ENCODE data around the gene MAPK7.
"Not testable (repeated sequence)": the region's sequence is repeated elsewhere in the genome, so short reads cannot be mapped to it uniquely, and the experiment has no call there.

The MAPK7 gene

DNA sequence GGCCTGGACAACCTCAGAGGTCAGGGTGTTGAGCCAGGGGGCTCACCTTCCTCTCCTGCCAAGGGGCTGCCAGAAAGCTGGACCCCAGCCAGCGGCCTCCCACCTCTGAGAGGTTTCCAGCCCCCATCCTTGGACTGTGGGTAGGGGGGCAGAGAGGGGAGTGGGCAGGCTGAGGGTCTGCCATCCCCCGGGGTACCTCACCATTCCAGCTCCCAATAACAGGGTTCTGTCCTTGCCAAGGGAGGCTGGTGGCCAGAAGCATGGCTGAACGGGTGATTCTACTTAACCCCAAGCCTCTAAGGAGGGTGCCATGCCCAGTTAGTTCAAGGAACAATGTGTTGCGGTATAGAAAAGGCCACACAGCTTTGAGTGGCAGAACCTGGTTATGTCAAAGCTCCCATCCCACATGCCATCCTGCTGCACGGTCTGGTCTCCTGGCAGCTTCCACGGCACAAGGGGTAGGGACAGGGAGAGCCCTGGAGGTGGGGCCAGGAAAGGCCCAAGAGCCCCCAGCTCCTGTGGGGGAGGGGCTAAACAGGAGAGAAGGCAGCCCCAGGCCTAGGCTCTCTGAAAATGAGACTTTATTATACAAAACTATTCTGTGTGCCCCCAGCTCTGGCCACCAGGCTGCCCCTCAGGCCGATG is 35.6 kb upstream of the MAPK7 start:
- in situ Hi-C loops (cut with HindIII; ENCODE audit: low sequenced_read_pairs), result no loop called here

DNA sequence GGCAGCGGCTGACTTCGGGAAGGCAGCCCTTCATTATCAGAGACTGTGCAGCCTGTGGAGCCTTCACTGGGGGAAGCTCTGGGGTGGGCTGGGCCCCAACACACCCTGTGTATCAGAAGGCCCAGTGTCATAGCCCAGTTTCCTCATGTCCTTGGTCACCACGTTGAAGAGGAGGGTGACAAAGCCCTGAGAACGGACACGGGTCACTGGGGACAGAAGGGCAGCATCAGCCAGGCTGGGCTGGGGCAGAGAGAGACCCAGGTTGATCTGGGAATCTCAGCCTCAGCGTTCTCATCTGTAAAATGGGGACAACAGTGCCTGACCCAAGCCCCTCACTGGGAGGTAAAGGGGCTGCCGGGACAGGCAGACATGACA is 35.1 kb upstream of the MAPK7 start:
- in situ Hi-C loops (cut with HindIII; ENCODE audit: low sequenced_read_pairs), result no loop called here

DNA sequence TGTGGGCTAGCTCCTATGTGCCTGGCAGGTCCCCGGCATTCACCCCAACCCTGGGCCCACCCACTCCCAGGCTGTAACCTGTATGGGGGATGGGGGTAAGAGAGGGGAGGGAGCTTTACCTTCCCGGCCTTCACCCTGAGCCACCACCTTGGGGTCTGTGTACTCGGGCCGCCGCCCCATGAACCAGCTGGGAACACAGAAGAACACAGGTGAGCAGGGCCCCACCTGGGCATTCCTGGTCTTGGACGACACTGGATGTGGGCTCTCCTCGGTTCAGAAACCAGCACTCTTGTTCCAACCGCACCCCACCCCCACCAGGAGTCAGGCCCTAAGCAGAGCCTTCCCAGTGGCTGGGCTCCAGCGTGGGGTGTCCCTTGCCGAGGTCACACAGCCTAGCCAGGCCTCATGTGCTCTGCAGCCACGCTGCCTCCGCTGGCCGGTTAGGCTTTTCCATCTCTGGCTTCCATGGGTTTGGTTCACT is 34.6 kb upstream of the MAPK7 start:
- in situ Hi-C loops (cut with HindIII; ENCODE audit: low sequenced_read_pairs), result no loop called here

DNA sequence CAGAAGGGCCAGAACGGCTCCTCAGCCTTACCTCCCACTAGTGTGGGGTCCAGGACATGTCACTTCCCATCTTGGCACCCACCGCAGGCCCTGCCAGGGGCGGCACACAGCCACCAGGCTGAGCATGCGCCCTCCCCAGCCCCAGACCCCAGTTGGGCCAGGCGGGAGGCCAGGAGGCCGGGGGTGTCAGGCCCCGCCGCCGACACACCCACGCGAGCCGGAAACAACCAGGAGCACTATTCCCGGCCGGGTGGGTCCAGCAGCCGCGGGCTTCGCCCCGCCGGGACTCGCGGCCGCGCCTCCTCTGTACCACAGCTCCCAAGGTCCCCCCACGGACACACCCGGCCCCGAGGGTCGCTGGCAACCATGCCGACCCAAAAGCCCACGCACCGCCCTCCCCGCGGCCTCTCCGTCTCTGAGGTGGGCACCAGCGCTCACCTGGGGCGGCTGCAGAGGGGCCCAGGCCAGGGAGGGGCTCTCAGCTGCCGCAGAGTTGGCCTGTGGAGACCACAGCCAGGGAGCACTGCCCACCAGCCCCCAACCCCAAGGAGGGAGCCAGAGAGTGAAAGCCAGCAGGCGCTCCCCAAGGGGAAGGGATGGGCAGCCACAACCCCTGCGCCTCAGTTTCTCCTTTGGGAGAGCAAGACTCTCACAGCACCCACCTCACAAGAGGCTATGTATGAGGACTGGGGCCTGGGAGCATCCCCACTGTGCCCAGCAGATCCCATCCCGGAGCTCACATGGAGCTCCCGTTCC is 33.8 kb upstream of the MAPK7 start:
- in situ Hi-C loops (cut with HindIII; ENCODE audit: low sequenced_read_pairs), result no loop called here

DNA sequence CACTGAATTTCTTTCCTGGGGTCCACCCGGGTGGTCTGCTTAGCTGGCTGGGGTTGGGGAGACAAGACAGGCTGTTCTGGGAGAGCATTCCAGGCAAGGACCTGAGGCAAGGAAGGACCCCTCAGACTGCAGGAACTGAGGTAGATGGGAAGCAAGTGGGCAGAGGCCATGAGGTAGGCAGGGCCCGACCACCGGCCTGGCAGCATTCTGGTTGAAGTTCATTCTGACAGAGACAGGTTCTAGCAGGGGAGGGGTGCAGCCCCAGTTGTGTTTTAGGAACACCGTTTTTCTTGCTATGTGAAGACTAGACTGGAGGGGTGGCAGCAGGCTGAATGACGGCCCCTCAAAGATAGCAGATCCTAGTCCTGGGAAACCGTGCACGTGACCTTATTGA is 33.2 kb upstream of the MAPK7 start:
- in situ Hi-C loops (cut with HindIII; ENCODE audit: low sequenced_read_pairs), result no loop called here

DNA sequence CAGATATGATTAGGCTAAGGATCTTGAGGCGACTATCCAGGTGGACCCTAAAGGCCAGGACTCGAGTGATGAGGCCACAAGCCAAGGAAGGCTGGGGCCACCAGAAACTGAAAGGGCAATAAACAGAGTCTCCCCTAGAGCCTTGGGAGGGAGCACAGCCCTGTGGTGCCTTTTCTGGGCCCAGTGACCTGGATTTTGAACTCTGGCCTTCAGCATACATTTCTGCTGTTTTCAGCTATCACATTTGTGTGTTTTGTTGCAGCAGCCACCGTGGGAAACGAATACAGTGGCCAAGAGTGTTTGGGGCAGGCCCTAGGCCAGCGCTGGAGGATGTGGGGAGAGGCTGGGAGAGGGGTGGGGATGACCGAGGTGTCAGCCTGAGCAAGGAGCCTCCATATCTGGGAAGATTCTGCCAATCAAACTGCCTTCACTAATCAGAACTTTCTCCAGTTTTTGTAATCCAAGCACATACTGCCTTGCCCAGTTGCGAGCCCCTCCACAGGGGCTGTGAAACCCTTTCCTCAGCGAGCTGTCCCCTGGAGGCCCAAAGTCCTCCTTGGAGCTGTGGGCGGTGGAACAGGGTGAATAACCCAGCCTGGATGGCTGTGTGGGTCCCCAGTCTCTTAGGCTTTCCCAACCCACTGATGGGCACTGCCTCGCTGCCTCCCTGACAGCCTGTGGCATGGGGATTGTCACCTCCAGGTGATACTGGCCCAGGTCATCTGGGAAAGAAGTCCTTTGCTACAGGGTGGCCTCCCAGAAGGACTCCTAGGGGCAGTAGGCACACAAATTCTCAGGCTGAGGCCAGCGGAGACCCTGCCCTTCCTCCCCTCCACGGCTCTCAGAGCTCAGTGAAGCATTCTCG is 32.6 kb upstream of the MAPK7 start:
- in situ Hi-C loops (cut with HindIII; ENCODE audit: low sequenced_read_pairs), result no loop called here

DNA sequence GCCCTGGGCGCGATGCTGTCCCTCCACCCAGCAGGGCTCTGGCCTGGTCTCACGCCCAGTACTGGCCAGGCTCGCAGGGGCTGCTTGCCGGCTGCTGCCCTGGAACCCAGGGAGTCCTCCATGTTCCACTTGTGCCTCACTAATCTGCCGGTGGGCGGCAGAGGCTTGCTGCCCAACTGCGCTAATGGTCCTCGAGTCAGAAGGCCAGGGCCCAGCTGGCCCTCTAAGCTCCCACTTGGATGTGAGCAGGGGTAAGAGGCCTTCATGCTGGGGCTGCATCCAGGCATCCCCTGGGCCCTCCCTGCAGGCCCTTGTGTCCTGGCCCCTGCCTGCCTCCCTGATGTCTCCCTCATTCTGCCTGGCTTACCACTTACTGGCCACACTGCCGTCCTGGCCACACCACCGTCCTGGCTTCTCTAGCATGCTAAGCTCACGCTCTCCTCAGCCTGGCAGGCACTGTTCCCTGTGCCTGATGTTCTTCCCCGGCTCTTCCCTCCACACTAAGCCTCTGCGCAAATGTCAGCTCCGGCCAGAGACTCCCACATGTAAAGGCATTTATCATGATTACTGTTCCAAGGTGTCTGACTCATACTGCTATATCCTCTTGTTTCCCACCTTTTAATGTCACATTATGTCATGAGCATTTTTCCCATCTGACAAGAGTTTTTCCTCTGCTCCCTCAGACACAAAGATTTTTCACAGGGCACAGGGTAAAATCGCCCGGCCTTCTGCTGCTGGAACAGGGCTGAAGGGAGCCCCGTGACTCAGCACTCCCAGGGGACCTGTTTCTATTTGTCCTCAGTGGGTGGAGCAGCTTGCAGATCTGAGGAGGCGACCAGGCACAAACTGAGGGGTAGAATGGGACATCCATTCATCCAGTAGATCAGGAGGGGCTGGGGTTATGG is 31.7 kb upstream of the MAPK7 start:
- in situ Hi-C loops (cut with HindIII; ENCODE audit: low sequenced_read_pairs), result no loop called here

DNA sequence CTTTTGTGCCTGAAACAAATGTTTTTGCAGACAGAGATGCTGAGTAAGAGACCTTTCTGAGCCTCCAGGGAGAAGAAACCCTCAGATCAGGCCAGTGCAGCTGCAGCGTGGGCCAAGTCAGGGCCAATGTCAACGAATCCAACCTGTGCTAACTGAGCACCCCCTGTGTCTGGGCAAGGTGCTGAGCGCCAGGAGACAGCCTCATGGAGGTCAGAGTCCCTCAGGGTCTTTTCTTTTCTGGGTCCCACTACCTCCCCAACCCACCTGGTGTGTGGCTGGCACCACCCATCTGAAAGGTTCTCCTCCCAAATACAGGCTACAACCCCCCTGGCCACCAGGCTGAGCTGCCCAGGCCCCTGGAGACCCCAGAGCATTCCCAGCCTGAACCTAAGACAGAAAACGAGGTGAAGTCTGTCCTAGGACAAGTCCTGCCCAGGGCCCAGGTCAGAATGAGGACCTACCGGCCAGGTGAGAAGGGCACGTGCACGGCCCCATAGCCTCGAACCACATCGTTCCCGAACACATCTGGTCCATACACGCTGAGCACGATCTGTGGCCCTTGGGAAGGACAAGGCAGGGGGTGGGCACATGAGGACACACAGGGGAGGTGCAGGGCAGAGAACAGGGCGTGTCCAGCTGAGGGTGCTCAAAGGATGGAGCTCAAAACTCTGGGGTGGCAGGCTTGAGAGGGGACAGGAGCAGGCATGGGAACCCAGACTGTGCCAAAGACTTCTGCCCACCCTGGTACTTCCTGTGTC is 30.8 kb upstream of the MAPK7 start:
- in situ Hi-C loops (cut with HindIII; ENCODE audit: low sequenced_read_pairs), result no loop called here

DNA sequence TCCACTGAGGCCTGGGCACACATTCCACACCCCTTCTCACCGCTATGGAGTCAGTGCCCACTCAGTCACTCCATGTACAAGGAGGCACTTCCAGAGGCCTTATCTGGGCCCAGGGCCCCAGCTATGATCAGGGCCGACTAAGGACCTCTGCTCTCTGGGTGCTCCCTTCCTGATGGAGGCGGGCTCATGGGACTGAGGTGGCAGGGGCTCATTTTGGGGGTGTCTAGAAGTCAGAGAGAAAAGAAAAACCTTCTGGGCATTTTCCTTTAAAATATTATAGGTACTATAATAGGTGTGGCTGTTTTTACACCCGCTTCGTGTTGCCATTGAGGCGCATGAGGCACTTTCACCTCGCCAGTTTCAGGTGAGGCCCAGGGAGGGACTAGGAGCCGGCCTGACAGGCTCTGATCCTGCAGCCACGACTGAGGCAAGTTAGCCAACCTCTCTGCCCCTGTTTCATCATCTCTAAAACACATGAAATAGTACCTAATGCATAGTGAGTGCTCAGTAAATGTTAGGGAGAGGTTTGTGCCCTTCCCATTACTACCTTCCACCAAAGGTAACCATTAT is 30.1 kb upstream of the MAPK7 start:
- in situ Hi-C loops (cut with HindIII; ENCODE audit: low sequenced_read_pairs), result no loop called here

DNA sequence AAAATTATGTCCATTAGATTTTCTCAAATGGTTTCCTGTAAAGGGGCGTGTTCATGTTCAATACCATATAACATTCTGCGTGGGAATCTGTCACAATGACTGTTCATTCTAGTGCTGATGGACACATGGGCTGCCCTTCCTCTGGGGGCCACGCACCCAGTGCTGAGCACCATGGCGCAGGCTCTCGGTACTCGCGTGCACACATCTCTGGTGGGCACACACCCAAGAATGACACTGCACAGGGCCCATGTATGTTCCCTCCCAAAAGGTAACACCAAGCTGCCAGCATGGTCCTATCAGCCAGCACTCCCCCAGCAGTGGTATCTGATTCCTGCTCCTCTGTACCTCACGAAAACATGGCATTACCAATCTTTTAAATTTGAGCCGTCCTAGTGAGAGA is 29.5 kb upstream of the MAPK7 start:
- in situ Hi-C loops (cut with HindIII; ENCODE audit: low sequenced_read_pairs), result no loop called here

DNA sequence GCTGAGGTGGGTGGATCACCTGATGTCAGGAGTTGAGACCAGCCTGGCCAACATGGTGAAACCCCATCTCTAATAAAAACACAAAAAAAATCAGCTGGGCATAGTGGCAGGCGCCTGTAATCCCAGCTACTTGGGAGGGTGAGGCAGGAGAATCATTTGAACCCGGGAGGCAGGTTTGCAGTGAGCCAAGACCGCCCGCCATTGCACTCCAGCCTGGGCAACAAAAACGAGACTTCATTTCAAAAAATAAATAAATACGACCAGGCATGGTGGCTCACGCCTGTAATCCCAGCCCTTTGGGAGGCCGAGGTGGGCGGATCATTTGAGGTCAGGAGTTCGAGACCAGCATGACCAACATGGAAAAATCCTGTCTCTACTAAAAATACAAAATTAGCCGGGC is 24.9 kb upstream of the MAPK7 start:
- in situ Hi-C loops (cut with HindIII; ENCODE audit: low sequenced_read_pairs), result not testable (repeated sequence)

DNA sequence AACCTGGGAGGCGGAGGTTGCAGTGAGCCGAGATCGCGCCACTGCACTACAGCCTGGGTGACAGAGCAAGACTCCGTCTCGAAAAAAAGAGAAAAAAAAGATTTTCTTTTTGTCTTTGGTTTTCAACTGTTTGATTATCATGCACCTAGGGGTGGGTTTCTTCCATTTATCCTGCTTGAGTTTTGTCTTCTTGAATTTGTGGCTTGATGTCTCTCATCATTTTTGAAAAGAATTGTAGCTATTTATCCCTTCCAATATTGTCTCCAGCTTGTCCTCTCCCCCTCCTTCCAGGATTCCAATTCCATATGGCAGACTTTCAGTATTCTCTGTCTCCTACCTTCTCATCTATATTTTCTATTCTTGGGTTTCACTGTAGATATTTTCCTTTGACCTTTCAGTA is 23.6 kb upstream of the MAPK7 start:
- in situ Hi-C loops (cut with HindIII; ENCODE audit: low sequenced_read_pairs), result no loop called here

DNA sequence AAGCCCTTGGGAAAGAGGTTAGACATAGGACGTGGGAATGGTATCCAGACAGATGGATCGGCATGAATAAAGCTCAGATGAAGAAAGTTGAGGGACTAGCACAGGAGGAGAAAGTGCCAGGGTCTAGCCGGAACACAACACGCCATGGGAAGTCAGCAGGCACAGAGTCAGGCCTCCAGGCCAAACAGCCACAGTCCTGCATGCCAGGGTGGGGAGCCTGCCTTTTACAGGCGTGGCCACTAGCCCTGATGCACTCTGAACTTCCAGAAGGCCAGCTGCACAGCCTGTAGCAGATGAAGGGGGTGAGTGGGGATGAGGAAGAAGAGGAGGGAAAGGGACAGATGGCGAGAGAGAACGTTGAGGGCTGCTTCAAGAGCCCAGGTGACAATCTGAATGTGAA is 20.9 kb upstream of the MAPK7 start:
- in situ Hi-C loops (cut with HindIII; ENCODE audit: low sequenced_read_pairs), result no loop called here

DNA sequence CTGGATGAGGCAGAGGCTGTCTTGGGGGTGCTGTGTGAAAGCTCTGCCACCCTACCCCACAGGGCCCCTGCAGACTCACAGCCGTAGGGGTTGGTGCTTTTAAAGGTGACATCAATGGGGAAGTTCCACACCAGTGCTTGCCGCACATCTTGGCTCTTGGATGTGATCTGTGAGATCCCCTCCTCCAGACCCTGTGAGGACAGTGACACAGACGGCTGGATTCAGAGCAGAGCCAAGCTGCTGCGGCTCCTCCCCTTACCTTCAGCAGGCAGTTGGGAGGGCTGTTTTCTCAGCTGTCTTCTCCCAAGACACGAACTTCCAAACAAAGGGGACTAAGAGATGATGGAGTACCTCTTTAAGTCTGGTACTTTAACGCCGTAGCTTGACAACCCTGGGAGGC is 20.5 kb upstream of the MAPK7 start:
- in situ Hi-C loops (cut with HindIII; ENCODE audit: low sequenced_read_pairs), result no loop called here

DNA sequence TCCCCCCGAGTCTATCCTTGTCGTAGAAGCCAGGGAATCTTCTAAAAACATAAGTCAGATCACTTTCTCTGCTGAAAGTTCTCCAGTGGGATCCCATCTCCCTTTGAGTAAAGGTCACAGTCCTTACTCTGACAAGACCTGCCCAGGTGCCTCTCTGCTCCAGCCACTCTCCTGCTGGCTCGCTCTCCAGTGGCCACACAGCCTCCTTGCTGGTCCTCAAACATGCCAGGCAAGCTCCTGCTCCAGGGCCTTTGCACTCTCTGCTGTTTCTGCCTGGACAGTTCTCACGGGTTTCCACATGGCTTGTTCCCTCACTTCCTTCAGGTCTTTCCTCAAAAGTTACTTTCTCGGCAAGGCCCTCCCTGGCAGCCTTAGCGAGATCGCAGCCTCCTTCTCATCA is 19.1 kb upstream of the MAPK7 start:
- in situ Hi-C loops (cut with HindIII; ENCODE audit: low sequenced_read_pairs), result no loop called here

DNA sequence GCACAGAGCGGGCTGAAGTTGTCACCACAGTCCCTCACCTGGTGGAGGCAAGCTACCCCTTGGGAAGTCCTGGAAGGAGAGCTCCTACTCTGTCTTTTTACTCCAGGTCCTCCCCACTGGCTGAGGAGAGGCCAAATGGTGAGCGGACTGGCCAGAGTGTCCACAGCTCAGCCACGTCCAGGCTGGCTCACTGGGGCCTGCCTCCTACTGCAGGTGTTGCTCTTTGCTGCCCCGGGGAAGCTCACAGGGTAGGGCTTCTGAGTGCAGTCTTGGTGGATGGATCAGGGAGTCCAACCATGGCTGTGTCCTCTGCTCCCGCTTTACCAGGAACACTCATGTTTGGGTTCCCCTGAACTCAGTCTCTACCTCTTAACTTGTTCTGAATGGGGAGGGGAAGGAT is 18.4 kb upstream of the MAPK7 start:
- in situ Hi-C loops (cut with HindIII; ENCODE audit: low sequenced_read_pairs), result loop anchor here (5.0 to 10.0 kb wide), 2 partner anchors 87 to 405 kb away; no protein-coding TSS in a partner anchor

DNA sequence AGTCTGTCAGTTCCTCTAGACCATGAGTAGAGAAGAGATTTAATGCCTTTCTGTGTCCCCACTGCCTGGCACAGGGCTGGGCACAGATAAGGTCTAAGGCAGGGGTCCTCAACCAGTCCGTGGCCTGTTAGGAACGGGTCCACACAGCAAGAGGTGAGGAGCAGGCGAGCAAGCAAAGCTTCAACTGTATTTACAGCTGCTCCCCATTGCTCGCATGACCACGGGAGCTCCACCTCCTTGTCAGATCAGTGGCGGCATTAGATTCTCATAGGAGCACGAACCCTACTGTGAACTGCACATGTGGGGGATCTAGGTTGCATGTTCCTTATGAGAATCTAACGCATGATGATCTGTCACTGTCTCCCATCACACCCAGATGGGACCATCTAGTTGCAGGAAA is 17.5 kb upstream of the MAPK7 start:
- in situ Hi-C loops (cut with HindIII; ENCODE audit: low sequenced_read_pairs), result loop anchor here (5.0 to 10.0 kb wide), 2 partner anchors 87 to 404 kb away; no protein-coding TSS in a partner anchor

DNA sequence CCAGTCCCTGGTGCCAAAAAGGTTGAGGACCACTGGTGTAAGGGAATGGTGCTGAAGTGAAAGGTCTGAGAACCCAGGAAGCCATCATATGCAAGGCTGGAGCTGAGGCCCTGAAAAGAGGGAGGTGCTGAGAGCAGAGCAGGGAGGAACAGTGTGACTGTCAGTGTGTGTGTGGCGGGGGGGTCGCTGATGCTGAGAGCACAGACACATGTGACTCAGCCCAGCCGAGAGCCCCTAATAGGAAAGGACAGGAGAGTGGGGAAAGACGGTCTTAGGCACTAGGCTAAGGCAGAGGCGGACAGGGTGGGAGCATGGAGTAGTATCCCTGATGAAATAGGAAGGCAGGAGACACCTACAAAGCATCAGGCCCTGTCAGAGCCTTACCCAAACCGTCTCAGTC is 17.0 kb upstream of the MAPK7 start:
- in situ Hi-C loops (cut with HindIII; ENCODE audit: low sequenced_read_pairs), result loop anchor here (5.0 to 10.0 kb wide), 2 partner anchors 86 to 403 kb away; no protein-coding TSS in a partner anchor

DNA sequence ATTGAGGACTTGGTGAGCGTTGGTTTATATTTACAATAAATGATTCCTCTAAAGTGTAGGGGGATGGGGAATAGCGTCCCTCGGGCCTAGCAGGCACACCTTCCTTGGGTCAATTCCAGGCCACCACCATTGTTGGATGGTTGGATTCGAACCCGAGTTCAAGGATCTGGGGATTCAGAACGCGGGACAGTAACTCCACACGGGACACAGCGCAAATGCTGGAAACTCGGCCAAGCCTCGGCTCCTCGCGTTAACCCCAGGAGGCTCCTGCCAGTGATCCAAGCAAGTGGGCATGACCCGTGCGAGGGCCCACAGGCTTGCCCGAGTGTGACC is 16.4 kb upstream of the MAPK7 start:
- in situ Hi-C loops (cut with HindIII; ENCODE audit: low sequenced_read_pairs), result loop anchor here (5.0 to 10.0 kb wide), 2 partner anchors 85 to 403 kb away; no protein-coding TSS in a partner anchor
